GM19238 (cell line): ENCODE results near the gene OR51S1.
"Not testable (repeated sequence)": the region's sequence is repeated elsewhere in the genome, so short reads cannot be mapped to it uniquely, and the experiment has no call there.

Experiments
- DNase-seq: peaks from one replicate; pipeline ENCODE4 v3.0.0; 2011; ENCODE audit warnings: low spot score; ENCODE audit not compliant: insufficient read length

The OR51S1 gene

GRCh38 chr11:4848908-4849532 lies at the start of gene OR51S1:
Gene OR51S1, minus strand, starts transcription at chr11:4849208. Its CDS starts 0 bp downstream, at chr11:4849208.
- DNase-seq = no peak

GRCh38 chr11:4891996-4892640 lies 43.1 kb upstream of the OR51S1 start:
- DNase-seq = no peak

GRCh38 chr11:4890279-4890678 lies 41.3 kb upstream of the OR51S1 start:
- DNase-seq = no peak

GRCh38 chr11:4887591-4887990 lies 38.6 kb upstream of the OR51S1 start:
- no peak for DNase-seq

- DNase-seq = no peak
Observed at GRCh38 chr11:4886186-4886585, 37.2 kb upstream of the OR51S1 start.

GRCh38 chr11:4884361-4884760 lies 35.4 kb upstream of the OR51S1 start:
- no peak for DNase-seq

- no peak for DNase-seq
Observed at GRCh38 chr11:4882543-4882942, 33.5 kb upstream of the OR51S1 start.

- no peak for DNase-seq
Observed at GRCh38 chr11:4881860-4882500, 33.0 kb upstream of the OR51S1 start, which contains the start of gene OR51T1. Gene OR51T1, plus strand, starts transcription at chr11:4881900. Its CDS starts 0 bp downstream, at chr11:4881900.

- DNase-seq = no peak
Observed at GRCh38 chr11:4881188-4881587, 32.2 kb upstream of the OR51S1 start.

- DNase-seq = no peak
Observed at GRCh38 chr11:4865855-4866254, 16.8 kb upstream of the OR51S1 start.

GRCh38 chr11:4863876-4864275 lies 14.9 kb upstream of the OR51S1 start:
- no peak for DNase-seq

GRCh38 chr11:4862447-4863236 lies 13.6 kb upstream of the OR51S1 start:
- no peak for DNase-seq

GRCh38 chr11:4854286-4854685 lies 5.3 kb upstream of the OR51S1 start:
- not testable (repeated sequence) for DNase-seq

- no peak for DNase-seq
Observed at GRCh38 chr11:4851033-4851432, 2.0 kb upstream of the OR51S1 start.

- no peak for DNase-seq
Observed at GRCh38 chr11:4839851-4840549, 9.0 kb downstream of the OR51S1 start.

GRCh38 chr11:4830909-4831308 lies 18.1 kb downstream of the OR51S1 start:
- DNase-seq = no peak

GRCh38 chr11:4830346-4830745 lies 18.7 kb downstream of the OR51S1 start:
- DNase-seq = no peak

- DNase-seq = no peak
Observed at GRCh38 chr11:4826425-4826824, 22.6 kb downstream of the OR51S1 start.

- DNase-seq = no peak
Observed at GRCh38 chr11:4825132-4825531, 23.9 kb downstream of the OR51S1 start.

GRCh38 chr11:4821021-4821420 lies 28.0 kb downstream of the OR51S1 start, which contains the start of gene OR51F2:
Gene OR51F2, plus strand, starts transcription at chr11:4821321. Its CDS starts 101 bp downstream, at chr11:4821422.
- DNase-seq = no peak

GRCh38 chr11:4809246-4809645 lies 39.8 kb downstream of the OR51S1 start:
- DNase-seq = no peak
